Globus pallidus (tissue), 1 donor: ENCODE data around the gene SORBS1.
A peak's percentile ranks its signal among the peaks of the same experiment; 100 is the strongest.

Experiments
- DNase-seq: peaks from one replicate; pipeline ENCODE4 v3.0.0-alpha.2; 2015; ENCODE audit warnings: low spot score

Gene SORBS1

DNA sequence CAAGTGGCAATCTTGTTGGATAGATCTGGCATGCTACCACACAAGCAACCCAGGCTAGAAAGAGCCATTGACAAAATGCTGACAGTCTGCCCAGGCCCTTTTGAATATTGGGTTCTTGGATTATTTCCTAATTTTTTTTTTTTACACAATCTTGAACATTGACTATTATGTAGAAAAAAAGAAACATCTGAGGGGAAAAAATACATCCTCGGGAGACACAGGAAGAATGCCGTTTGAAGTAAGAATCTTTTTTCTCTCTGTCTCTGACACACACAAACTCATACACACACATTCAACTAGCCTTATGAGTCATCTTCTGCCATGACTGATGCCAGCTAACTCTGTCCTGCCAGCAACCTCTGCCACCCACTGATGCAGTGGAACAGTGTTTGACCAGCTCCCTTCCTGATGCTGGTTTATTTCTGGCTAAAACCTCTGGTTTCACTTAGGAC is 47.2 kb downstream of the SORBS1 start:
- peak; percentile 84 for DNase-seq

DNA sequence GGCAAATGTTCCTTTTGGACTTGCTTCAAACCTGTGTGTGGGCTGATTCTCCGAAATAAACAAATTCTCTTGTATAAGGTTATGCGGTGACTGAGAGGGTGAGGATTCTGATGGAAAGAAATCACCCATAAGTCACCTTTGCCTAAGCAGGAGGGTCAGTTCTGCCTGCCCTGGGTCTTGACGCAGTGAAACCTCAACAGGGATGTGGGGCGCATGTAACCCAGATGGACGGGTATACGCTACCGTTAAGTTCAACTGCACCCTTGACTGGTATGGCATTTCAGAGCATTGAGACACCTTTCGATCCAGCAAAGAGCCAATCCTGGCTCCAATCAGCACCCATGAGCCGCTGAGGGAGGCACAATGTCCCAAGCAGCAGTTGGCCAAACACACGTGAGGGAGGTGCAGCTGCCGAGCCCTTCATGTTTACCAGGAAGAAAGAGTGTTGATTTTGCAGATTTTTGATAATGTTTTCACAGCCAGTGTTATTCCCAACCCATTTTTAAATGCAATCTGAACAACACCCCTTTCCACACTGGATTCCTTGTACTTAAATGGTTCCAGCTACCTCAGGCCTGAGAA is 48.1 kb downstream of the SORBS1 start:
- no peak for DNase-seq

DNA sequence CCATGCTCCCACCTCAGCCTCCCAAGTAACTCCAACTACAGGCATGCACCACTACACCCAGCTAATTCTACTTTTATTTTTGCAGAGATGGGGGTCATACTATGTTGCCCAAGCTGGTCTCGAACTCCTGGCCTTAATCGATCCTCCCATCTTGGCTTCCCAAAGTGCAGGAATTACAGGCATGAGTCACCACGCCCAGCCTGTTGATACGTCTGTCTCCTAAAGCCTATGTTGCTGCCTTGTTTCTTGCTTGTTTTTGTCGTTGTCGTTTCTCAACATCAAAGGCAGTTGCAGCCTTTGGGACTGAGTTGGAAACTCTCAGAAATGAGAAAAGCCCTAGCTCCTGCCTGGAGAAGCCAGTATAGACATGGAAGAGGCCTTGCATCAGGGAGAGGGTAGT is 49.9 kb downstream of the SORBS1 start:
- DNase-seq: no peak

DNA sequence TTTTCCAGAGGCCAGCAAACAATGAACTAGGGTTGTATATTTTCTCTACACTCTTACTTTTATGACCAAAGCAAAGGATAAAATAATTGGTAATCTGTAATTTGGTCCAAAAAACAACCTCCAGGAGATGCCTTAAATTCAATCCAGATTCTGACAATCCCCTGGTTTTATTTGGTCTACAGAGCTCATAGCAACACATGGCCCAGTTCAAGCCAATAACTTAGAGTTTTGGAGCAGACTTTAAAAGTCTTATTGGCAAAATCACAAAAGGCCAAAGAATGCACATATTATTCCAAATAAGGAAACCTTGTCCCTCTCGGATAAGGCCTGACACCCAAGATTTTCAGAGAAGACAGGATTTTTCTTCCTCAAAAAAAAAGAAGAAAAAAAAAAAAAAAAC is 51.9 kb downstream of the SORBS1 start:
- DNase-seq: peak; percentile 29

DNA sequence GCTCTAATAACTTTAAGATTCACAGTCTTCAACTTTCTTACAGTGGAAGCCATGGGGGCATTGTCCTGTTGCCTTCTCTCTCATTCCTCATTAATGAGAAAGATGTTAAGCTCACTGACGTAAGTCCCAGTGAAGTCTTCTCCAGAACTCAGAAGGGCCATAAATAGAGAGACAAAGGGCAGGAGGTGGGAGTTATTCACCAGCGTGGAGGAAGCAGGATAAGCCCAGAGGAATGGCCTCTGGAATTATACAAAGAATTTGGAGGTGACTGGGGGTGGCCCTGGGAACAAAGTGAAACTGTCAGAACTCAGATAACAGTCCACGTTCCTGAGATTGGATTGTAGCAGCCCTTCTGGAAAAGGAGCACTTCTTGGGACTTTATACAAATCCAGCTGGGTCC is 52.4 kb downstream of the SORBS1 start:
- DNase-seq: no peak

DNA sequence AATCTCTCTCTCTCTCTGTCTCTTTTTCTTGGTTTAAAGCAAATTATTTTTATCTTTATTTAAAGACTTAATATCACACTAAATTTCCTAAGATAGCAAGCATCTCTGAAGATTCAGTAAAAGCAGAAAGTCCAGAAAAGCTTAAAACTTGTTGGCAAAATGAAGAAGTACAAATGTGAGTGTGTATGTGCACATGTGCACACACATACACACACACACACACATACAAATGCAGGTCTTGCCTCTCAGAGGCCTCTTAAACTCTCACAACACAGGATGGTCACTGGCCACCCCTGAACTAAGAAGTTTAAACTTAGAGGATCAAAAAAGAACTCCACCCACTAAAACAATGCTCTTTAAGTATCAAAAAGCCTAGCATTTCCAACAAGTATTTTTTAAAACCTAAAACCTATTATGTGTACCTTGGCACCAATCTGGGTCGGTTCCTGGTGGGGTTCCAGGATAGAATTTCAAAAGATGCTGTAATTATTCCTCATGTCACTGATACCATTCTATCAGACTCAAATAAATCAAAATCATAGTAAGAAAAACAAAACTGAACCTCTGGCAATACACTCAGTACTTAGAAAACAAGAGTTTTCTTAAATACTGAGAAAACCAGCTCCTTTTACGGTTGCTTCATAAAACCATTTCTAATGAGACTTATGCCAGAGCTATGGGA is 55.0 kb downstream of the SORBS1 start:
- DNase-seq: no peak

DNA sequence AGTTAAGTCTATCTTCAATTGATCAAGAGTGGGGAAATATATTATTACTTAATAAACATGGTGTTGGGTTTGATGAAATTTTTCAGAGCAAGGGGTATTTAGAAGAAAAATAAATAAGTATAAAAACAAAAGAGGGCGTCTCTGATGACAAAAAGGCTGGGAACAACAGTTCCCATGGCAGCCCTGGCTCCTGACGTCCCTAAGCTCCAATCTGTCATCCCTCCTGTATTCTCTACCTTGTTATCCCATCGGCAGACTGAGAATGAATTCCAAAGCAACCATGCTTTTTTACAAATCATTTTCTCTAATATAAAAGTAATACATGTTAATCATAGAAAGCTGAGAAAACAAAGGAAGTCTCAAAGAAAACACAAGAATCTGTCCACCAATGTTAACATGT is 55.5 kb downstream of the SORBS1 start:
- DNase-seq: no peak

DNA sequence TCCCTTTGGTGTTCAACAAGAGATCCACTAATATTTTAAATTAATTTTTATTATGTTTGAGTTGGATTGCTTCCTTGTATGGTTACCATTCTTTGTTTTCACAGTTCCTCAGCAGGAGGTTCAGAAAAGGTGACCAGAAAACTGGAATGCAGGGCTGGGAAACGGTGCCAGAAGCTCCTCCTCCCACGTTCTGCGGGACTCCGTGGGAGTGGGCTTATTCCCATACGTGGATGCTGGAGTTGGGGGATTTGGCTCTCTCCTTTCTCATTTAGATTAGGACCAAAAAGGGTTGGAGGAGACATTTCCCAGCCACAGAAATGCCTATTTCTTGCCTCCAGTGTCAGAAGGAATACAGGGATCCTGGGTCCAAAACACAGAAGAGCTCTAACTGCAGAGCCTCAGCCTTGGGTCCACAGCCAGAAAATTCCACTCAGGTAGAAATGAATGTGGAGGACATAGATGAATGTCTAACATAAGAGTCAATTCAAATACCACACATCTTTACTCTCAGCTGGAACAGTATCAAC is 56.0 kb downstream of the SORBS1 start:
- DNase-seq: no peak

DNA sequence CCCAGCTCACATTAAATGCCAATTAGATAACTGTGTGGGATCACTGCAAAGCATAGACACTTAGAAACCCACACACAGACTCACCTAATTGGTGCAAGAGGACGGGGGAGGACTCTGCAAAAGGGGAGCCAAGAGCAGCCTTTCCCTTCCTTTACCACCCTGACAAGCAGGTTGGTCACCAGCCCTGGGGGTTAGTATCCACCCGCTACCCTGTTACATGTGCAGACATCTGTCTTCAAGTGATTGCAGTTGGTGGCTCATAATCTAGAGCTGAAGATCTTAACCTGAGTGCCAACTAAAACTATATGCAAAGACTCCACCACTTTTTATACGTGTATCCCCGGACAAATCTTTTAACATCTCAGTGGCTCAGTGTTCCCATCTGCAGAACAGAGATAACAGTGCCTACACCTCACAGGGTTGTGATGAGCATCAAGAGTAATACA is 56.9 kb downstream of the SORBS1 start:
- DNase-seq: no peak

DNA sequence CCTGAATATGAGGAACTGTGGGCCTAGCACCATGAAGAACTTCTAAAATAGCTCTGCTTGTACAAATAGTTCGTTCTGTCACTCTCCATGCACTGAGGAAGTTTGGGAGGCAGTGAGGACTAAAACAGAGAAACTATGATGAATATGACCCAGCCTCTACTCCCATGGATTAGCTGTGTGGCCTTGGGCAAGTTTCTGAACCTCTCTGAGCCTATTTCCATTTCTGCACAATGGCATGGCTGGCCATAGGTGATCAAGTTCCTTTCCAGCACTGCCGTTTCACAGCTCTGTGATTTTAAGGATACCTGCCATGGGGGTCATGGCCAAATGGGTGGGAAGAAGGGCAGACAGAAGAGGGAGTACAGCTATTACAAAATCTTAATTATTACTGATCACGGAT is 57.6 kb downstream of the SORBS1 start:
- DNase-seq: no peak

DNA sequence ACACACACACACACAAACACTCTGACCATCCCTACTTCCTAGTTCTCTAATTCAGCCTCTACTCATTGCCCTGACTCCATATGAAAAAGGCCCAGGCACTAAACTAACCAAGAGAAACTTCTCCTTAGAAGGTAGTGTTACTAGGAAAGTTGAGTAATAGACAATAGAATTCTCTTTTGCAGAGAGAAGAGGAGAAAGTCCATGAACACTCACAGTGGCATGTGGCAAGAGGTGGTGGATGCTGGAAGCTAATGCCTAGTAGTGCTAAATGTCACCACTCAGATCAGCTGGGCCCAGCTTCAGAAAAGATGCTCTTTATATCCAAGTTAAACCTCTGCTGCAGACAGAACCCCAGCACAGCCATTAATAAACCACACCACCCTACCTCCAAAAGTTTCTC is 58.2 kb downstream of the SORBS1 start:
- no peak for DNase-seq

DNA sequence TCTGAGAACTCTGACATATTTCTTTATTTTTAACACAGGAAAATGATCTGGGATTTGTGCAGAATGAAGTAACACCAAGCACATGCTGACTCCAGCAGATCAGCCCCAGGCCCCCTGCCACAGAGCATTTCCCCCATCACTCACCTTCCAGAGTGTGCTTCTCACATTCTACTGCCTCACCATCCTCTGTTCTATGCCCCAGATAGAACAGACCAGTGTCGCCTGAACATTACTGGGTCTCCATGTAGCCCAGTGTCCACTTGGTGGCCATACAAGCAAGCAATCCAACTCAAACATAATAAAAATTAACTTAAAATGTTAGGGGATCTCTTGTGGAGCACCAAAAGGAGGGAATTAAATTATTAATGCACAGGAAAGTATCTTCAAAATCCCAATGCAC is 58.8 kb downstream of the SORBS1 start:
- no peak for DNase-seq

DNA sequence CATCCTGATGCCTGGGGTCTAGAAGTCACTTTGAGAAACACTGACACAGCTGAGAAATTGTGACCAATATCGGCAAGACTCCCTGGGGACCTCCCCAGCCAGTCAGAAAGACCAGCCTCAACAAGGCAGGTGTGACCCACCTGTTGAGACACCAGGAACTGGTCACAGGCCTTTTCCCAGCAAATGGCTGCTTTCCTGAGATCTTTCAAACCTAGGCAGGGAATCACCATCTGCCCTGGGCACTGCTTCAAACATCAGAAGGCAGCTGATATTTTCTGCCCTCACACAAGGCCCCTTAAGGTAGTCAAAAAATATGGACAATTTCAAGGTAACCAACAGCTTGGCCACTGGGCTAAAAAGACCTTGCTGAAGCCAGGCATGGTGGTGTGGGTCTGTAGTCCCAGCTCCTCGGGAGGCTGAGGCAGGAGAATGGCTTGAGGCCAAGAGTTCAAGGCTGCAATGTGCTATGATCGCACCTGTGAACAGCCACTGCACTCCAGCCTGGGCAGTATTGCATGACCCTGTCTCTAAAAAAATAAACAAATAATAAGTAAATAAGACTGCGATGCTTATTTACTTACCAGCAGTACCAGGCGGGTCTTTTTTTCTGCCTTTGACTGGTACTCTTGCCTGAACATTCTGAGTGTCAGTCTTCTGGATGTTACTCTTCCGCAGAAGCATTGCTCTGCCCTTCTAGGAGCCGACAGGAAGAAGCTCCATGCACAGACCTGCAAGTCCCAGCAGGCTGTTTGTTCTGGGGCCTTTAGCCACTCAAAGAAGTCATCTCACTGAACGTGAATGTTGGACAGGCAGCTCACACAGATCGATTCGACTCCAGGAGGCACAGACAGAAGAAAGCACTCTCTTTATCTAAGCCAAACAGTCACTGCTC is 59.7 kb downstream of the SORBS1 start:
- DNase-seq: no peak

DNA sequence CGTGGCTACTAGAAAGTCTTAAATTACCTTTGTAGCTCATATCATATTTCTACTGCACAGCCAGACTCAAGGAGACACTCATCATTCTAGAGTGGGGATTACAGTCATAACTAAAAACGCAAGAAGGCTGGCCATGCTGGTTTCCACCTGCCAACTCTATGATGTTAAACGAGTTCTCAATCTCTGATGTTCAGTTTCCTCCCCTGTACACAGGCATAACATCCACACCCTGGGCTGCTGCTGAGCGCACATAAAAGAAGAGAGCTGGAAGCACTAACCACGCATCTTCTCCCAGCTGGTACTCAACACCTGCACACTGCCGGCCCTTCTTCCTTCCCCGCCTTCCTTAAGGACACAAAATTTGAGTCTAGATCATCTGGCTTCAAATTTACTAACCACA is 60.5 kb downstream of the SORBS1 start:
- DNase-seq: no peak

DNA sequence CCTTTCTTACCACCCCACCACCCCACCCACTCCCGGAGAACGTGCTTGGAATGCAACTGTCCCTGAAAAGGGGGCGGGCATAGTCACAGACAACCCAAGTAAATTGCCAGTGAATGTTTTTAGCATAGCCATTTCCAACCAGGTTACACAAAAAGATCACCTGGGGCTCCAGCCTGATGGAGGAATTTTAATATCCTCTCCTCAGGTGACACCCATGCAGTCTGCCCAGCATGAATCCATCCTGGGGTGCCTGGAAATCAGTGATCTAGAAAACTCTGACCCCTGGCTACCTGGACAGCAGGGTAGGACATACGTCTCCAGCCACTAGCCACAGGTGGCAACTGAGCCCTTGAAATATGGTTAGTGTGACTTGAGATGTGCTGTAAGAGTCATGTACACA is 61.1 kb downstream of the SORBS1 start:
- no peak for DNase-seq

DNA sequence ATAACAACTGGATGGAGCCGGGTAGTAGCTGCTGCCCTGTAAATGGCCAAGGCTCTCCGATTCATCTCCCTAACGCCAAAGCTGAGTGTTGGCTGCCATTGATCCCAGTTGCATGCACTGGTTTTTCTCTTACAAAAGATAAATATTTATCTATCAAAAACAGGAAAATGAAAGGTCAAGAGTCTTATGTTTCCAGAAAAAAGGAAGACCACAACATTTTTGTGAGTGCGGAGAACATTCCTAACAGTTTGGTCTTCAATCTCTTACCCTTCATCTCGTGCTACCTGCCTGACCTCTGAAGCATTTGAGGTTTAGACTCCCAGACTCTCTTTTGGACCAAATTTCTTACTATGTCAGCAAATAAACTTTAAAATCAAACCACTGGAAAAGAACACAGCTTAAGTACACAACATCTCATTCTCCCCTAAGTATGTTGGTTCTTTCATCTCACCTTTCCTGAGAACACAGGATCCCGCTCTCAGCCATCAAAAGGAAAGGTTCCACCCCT is 61.6 kb downstream of the SORBS1 start:
- no peak for DNase-seq

DNA sequence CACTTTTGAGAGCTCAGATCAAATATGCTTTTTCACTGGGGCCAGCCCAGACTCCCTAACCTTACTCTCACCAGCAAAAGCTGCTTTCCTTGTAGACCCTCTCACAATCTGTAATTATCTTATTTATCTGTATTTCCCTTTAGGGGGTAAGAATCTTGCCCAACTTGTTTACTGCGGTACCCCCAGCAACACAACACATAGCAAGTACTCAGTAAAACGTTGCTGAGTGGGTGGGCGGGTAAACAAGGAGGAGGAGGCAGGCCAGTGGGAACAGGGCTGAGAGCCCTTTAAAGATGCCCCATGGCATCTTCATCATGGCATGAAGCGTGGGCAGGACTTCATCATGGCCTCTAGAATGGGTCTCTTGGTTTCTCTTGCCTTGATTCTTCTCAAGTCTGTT is 64.2 kb downstream of the SORBS1 start:
- no peak for DNase-seq

DNA sequence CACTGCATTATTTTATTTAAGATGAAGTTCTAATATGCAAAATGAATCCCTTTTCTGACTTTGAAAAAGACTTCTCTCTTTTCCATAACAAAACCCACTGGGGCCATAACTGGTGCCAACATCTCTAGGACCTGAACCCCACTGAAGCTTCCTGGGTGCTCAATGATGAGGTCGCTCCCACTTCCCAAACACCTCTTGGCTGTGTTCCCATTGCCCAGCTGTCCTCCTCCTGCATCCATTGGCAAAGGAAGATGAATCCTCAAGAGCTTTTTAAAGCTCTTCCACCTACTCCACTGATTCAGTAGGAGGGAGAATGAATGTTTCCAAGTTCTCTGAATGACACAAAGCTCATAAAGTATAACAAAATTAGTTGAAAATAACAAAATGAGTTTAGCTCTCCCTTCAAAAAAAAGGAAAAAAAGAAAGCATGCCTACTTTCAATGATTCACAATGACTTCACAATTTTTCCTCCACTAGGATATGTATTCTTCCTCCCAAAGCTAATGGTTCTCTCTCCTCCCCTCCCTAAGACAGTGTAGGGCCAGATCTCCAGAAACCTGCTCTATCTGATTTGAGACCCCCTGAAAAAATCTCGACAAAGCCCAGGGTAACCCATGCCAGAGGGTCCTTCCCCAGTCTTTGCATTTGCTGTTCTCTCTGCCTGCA is 64.8 kb downstream of the SORBS1 start:
- no peak for DNase-seq

DNA sequence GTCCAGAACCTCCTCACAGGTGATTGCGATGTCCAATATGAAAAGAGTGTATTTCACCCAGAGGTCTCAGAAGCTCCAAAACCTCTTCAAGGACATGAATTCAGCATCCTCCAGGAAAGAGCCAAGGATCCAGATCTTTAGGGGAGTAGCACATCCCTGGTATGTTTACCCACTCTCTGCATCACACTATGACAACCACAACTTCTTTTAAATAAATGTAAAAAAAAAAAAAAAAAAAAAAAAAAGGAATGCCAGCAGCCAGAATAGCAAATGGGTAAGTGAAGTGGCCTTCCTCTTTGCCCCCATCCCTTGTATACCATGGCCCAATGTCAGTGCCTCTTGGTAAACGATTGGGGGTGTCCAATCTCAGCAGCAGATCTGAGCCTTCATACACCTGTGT is 67.3 kb downstream of the SORBS1 start:
- no peak for DNase-seq

DNA sequence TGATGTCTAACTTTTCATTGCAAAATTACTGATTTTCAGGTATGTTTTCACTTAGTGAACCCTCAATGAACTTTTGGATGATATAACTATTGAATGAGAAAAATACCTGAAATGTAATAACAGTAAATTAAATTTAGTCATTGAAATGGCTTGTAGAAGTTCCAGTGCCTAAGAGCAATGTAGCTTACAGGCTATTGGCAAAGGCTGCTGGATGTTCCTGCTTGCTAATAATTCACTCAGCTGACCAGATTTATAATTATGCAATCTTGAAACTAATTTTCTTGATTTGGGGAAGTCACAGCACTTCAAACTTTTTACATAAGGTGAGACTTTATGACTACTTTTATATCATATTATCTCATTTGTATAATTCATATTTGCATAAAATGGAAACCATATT is 73.2 kb downstream of the SORBS1 start:
- DNase-seq: no peak

DNA sequence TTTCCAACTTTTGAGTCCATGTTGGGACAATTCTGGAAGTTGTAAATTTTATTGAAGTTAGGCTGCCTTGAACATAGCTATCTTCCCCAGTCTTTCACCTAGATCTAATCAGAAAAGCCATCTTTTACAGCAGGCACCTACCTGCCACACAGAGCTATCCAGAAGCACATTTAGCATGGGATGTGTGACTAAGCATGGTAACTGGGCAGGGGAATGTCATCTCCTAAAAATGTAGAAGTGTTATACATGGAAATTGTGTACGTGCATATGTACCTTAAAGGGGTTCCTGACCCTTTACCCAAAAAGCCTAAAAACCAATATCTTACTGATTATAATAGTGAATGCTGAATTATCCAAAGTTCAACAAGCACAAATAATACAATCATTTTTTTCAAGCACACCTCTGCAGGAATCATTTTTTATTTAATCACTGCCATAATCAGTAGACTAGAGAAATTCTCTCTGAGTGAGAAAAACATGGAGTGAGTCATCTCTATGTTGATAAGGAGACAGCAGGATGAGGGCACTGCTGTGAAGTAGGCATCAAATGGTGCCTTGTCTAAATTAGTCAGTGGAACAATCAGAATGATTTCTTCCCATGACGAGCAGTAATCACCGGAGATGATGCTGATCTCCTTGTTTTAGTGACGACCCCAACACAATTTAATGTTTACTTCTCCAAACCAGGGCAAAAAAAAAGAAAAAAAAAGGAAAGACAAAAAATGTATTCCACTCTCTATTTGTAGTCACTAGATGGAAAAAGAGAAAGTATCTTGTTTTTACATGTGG is 75.9 kb downstream of the SORBS1 start:
- DNase-seq: no peak
